ENCODE measurements around the gene SLC18B1. TPM values are rescaled to one million over a fixed set of nuclear protein-coding genes. Genes with fewer than 3 reads are reported as not detected.

SLC18B1 gene
- 27.9 TPM for polyA plus RNA-seq
- long read RNA-seq, donor 1, partial matches to known transcripts = 8 of 9 reads
- long read RNA-seq, donor 1, other reads (novel, unspliced or antisense) = 0 of 9 reads
- long read RNA-seq, donor 2, transcript SLC18B1-201 (14 exons, 2,368 nt) = major isoform, 6 of 8,382 reads
- long read RNA-seq, donor 2, partial matches to known transcripts = 8,077 of 8,382 reads
- long read RNA-seq, donor 2, other reads (novel, unspliced or antisense) = 299 of 8,382 reads
- long read RNA-seq, donor 3, transcript SLC18B1-201 (14 exons, 2,368 nt) = major isoform, 5 of 12,096 reads
- long read RNA-seq, donor 3, partial matches to known transcripts = 11,686 of 12,096 reads
- long read RNA-seq, donor 3, other reads (novel, unspliced or antisense) = 405 of 12,096 reads
- long read RNA-seq, donor 4 = 0 reads
- long read RNA-seq, donor 5, partial matches to known transcripts = 3,229 of 3,355 reads
- long read RNA-seq, donor 5, other reads (novel, unspliced or antisense) = 123 of 3,355 reads
- long read RNA-seq, donor 6, transcript SLC18B1-201 (14 exons, 2,368 nt) = major isoform, 8 of 7,392 reads
- long read RNA-seq, donor 6, partial matches to known transcripts = 7,095 of 7,392 reads
- long read RNA-seq, donor 6, other reads (novel, unspliced or antisense) = 289 of 7,392 reads
- long read RNA-seq, donor 7, partial matches to known transcripts = 0 of 1 reads
- long read RNA-seq, donor 7, other reads (novel, unspliced or antisense) = 0 of 1 reads
- long read RNA-seq, donor 8, transcript SLC18B1-201 (14 exons, 2,368 nt) = major isoform, 6 of 8,236 reads
- long read RNA-seq, donor 8, partial matches to known transcripts = 7,953 of 8,236 reads
- long read RNA-seq, donor 8, other reads (novel, unspliced or antisense) = 277 of 8,236 reads
- long read RNA-seq, donor 9, transcript SLC18B1-201 (14 exons, 2,368 nt) = major isoform, 7 of 5,738 reads
- long read RNA-seq, donor 9, partial matches to known transcripts = 5,484 of 5,738 reads
- long read RNA-seq, donor 9, other reads (novel, unspliced or antisense) = 247 of 5,738 reads
- long read RNA-seq, donor 10, transcript SLC18B1-201 (14 exons, 2,368 nt) = major isoform, 7 of 6,544 reads
- long read RNA-seq, donor 10, partial matches to known transcripts = 1,474 of 6,544 reads
- long read RNA-seq, donor 10, other reads (novel, unspliced or antisense) = 5,063 of 6,544 reads
- long read RNA-seq, donor 11, partial matches to known transcripts = 0 of 2 reads
- long read RNA-seq, donor 11, other reads (novel, unspliced or antisense) = 0 of 2 reads

- WGBS (ENCODE audit: insufficient coverage, low lambda C conversion rate) = 0% methylated on average over 4 of the region's 41 CpGs
- Histone ChIP-seq H3K27me3 (ENCODE audit: control insufficient read depth, insufficient read depth, low read length) (no peaks in the 10 kb centered on the region), H3K4me1 (ENCODE audit: control insufficient read depth, insufficient read depth, low read length) (no peaks in the 10 kb centered on the region), H3K4me3 (ENCODE audit: low read length) (peak within 1 kb of the TSS; percentile 75), H3K27ac (ENCODE audit: low read length) (no peak within 1 kb of the TSS), H3K9me3 (ENCODE audit: control insufficient read depth, low read depth, low read length) (no peaks in the 10 kb centered on the region), H3K36me3 (ENCODE audit: control insufficient read depth, insufficient read depth, low read length) (peaks cover 9% of the 10 kb centered on the region)
- DNase-seq = peak; percentile 33 to 76
Measured at GRCh38 chr6:132797951-132798868, at the start of gene SLC18B1. SLC18B1 (minus strand) TSS chr6:132798637; CDS start chr6:132798456, 181 bp downstream.

- DNase-seq = no peak
- Histone ChIP-seq H3K36me3 (ENCODE audit: control insufficient read depth, insufficient read depth, low read length) (no peaks in the 10 kb centered on the region), H3K4me3 (ENCODE audit: low read length) (no peak overlapping the region), H3K27ac (ENCODE audit: low read length) (no peak overlapping the region), H3K4me1 (ENCODE audit: control insufficient read depth, insufficient read depth, low read length) (no peaks in the 10 kb centered on the region), H3K27me3 (ENCODE audit: control insufficient read depth, insufficient read depth, low read length) (no peaks in the 10 kb centered on the region), H3K9me3 (ENCODE audit: control insufficient read depth, low read depth, low read length) (no peaks in the 10 kb centered on the region)
- 94% methylated on average over 2 of the region's 8 CpGs for WGBS (ENCODE audit: insufficient coverage, low lambda C conversion rate)
Measured at GRCh38 chr6:132843316-132844035, 45.0 kb upstream of the SLC18B1 start.

- no peak for DNase-seq
- no peaks in the 10 kb centered on the region for H3K27me3 ChIP-seq (ENCODE audit: control insufficient read depth, insufficient read depth, low read length)
- no peaks in the 10 kb centered on the region for H3K4me1 ChIP-seq (ENCODE audit: control insufficient read depth, insufficient read depth, low read length)
- H3K4me3 ChIP-seq (ENCODE audit: low read length) = no peak overlapping the region
- 60% methylated on average over 1 of the region's 1 CpG for WGBS (ENCODE audit: insufficient coverage, low lambda C conversion rate)
- no peaks in the 10 kb centered on the region for H3K36me3 ChIP-seq (ENCODE audit: control insufficient read depth, insufficient read depth, low read length)
- no peaks in the 10 kb centered on the region for H3K9me3 ChIP-seq (ENCODE audit: control insufficient read depth, low read depth, low read length)
- no peak overlapping the region for H3K27ac ChIP-seq (ENCODE audit: low read length)
Measured at GRCh38 chr6:132841966-132842365, 43.5 kb upstream of the SLC18B1 start.

- no peak overlapping the region for H3K27ac ChIP-seq (ENCODE audit: low read length)
- no peak for DNase-seq
Measured at GRCh38 chr6:132832891-132833290, 34.5 kb upstream of the SLC18B1 start.

GRCh38 chr6:132830334-132830751, 31.9 kb upstream of the SLC18B1 start:
- H3K27me3 ChIP-seq (ENCODE audit: control insufficient read depth, insufficient read depth, low read length) = no peaks in the 10 kb centered on the region
- no peaks in the 10 kb centered on the region for H3K4me1 ChIP-seq (ENCODE audit: control insufficient read depth, insufficient read depth, low read length)
- 27% methylated on average over 3 of the region's 3 CpGs for WGBS (ENCODE audit: insufficient coverage, low lambda C conversion rate)
- H3K9me3 ChIP-seq (ENCODE audit: control insufficient read depth, low read depth, low read length) = no peaks in the 10 kb centered on the region
- H3K36me3 ChIP-seq (ENCODE audit: control insufficient read depth, insufficient read depth, low read length) = no peaks in the 10 kb centered on the region
- no peak overlapping the region for H3K27ac ChIP-seq (ENCODE audit: low read length)
- H3K4me3 ChIP-seq (ENCODE audit: low read length) = no peak overlapping the region
- DNase-seq = no peak

More at GRCh38 chr6:132832891-132833290, 34.5 kb upstream of the SLC18B1 start:
- WGBS (ENCODE audit: insufficient coverage, low lambda C conversion rate) = 60% methylated on average over 3 of the region's 6 CpGs
- no peaks in the 10 kb centered on the region for H3K36me3 ChIP-seq (ENCODE audit: control insufficient read depth, insufficient read depth, low read length)
- no peaks in the 10 kb centered on the region for H3K4me1 ChIP-seq (ENCODE audit: control insufficient read depth, insufficient read depth, low read length)
- H3K9me3 ChIP-seq (ENCODE audit: control insufficient read depth, low read depth, low read length) = no peaks in the 10 kb centered on the region
- H3K27me3 ChIP-seq (ENCODE audit: control insufficient read depth, insufficient read depth, low read length) = no peaks in the 10 kb centered on the region
- no peak overlapping the region for H3K4me3 ChIP-seq (ENCODE audit: low read length)

- peaks cover 41% of the 10 kb centered on the region for H3K36me3 ChIP-seq (ENCODE audit: control insufficient read depth, insufficient read depth, low read length)
- WGBS (ENCODE audit: insufficient coverage, low lambda C conversion rate) = 20% methylated on average over 1 of the region's 5 CpGs
- H3K9me3 ChIP-seq (ENCODE audit: control insufficient read depth, low read depth, low read length) = no peaks in the 10 kb centered on the region
- no peak overlapping the region for H3K27ac ChIP-seq (ENCODE audit: low read length)
- no peaks in the 10 kb centered on the region for H3K27me3 ChIP-seq (ENCODE audit: control insufficient read depth, insufficient read depth, low read length)
- no peak overlapping the region for H3K4me3 ChIP-seq (ENCODE audit: low read length)
- no peak for DNase-seq
- H3K4me1 ChIP-seq (ENCODE audit: control insufficient read depth, insufficient read depth, low read length) = peaks cover 8% of the 10 kb centered on the region
Measured at GRCh38 chr6:132820629-132821381, 22.4 kb upstream of the SLC18B1 start.

GRCh38 chr6:132819405-132820161, 21.1 kb upstream of the SLC18B1 start:
- Histone ChIP-seq H3K27me3 (ENCODE audit: control insufficient read depth, insufficient read depth, low read length) (no peaks in the 10 kb centered on the region), H3K9me3 (ENCODE audit: control insufficient read depth, low read depth, low read length) (no peaks in the 10 kb centered on the region), H3K27ac (ENCODE audit: low read length) (no peak overlapping the region), H3K36me3 (ENCODE audit: control insufficient read depth, insufficient read depth, low read length) (peaks cover 43% of the 10 kb centered on the region), H3K4me1 (ENCODE audit: control insufficient read depth, insufficient read depth, low read length) (peaks cover 8% of the 10 kb centered on the region), H3K4me3 (ENCODE audit: low read length) (no peak overlapping the region)
- WGBS (ENCODE audit: insufficient coverage, low lambda C conversion rate) = 100% methylated on average over 1 of the region's 4 CpGs
- no peak for DNase-seq
